AG09319 (cell line): ENCODE results near the gene CHGA.

ENCODE experiments used
- DNase-seq: peaks from one replicate; pipeline ENCODE4 v3.0.0-alpha.2; 2010; ENCODE audit warnings: low read depth; ENCODE audit errors: extremely low read depth
- CTCF ChIP-seq: IDR thresholded peaks from 2 replicates; pipeline ENCODE4 v1.5.1; 2011; ENCODE audit warnings: low read depth, mild to moderate bottlenecking, inconsistent platforms, low read length, moderate library complexity

Gene CHGA

GRCh38 chr14:92884410-92884809 lies 38.5 kb upstream of the CHGA start:
- no peak for TF ChIP-seq CTCF
- no peak for DNase-seq

- no peak for TF ChIP-seq CTCF
- DNase-seq: no peak
Observed at GRCh38 chr14:92885279-92886061, 37.5 kb upstream of the CHGA start.

- no peak for DNase-seq
Observed at GRCh38 chr14:92886337-92886736, 36.6 kb upstream of the CHGA start.

GRCh38 chr14:92887157-92887556 lies 35.8 kb upstream of the CHGA start:
- no peak for TF ChIP-seq CTCF
- no peak for DNase-seq

More at GRCh38 chr14:92886337-92886736, 36.6 kb upstream of the CHGA start:
- TF ChIP-seq CTCF: no peak

GRCh38 chr14:92888896-92889295 lies 34.1 kb upstream of the CHGA start:
- DNase-seq: no peak
- no peak for TF ChIP-seq CTCF

- DNase-seq: no peak
- no peak for TF ChIP-seq CTCF
Observed at GRCh38 chr14:92890830-92891588, 31.9 kb upstream of the CHGA start.

GRCh38 chr14:92892589-92892988 lies 30.4 kb upstream of the CHGA start:
- TF ChIP-seq CTCF: no peak
- DNase-seq: no peak
